GM12878 (cell line): ENCODE data around the gene GPC5. TPM values are rescaled to one million over a fixed set of nuclear protein-coding genes. Genes with fewer than 3 reads are reported as not detected.
"Not testable (repeated sequence)": the region's sequence is repeated elsewhere in the genome, so short reads cannot be mapped to it uniquely, and the experiment has no call there.

Experiments
- ATAC-seq: fragments of 200-7000 bp; cut with Tn5 transposase; 3 replicates; pipeline ENCODE4 v1.9.1; 2020; ENCODE audit warnings: mild to moderate bottlenecking, moderate library complexity
- BruUV-seq: library from RNA; stranded (reverse); fragments of 400-500 nt; replicated peaks from 2 replicates; lab custom pipeline; 2021; lab: Mats Ljungman, UMichigan
- CTCF ChIA-PET: fragments of 300-600 bp; sonication (Branson Sonifier 250); formaldehyde crosslinking; extraction: SDS; loops from one replicate; lab custom pipeline; 2021; ENCODE audit warnings: inconsistent platforms; lab: Yijun Ruan, JAX
- POLR2A ChIA-PET: fragments of 350-600 bp; formaldehyde crosslinking; extraction: SDS; loops from one replicate; lab custom pipeline; 2021; ENCODE audit warnings: inconsistent platforms; lab: Charles Lee
- RAD21 ChIA-PET: fragments of 300-600 bp; sonication (Branson Sonifier 250); formaldehyde crosslinking; loops from one replicate; lab custom pipeline; 2023; ENCODE audit warnings: antibody characterized with exemption; ENCODE audit not compliant: unreplicated experiment; lab: Charles Lee
- SMC1A ChIA-PET: fragments of 300-600 bp; sonication (Branson Sonifier 250); formaldehyde crosslinking; loops from one replicate; lab custom pipeline; 2023; ENCODE audit not compliant: unreplicated experiment, uncharacterized antibody; lab: Charles Lee
- DNase-seq: peaks from one replicate; pipeline ENCODE4 v3.0.0-alpha.2; 2011; ENCODE audit warnings: low read depth, low spot score
- FAIRE-seq: peaks from 3 replicates; lab custom pipeline; 2011; peaks lifted over from hg19 to GRCh38; lab: Jason Lieb, UNC
- H2AFZ ChIP-seq: 2 replicates; pipeline ENCODE4 v1.6.0; 2011; ENCODE audit warnings: low read depth, low read length, control low read depth; ENCODE audit not compliant: control insufficient read depth
- H3K27ac ChIP-seq: 2 replicates; pipeline ENCODE4 v1.5.1; 2011; ENCODE audit warnings: control low read depth; ENCODE audit not compliant: control insufficient read depth, insufficient read depth
- H3K27me3 ChIP-seq, 2 experiments: replicated peaks in 1 of 2; 2 replicates each; pipeline versions ENCODE4 v1.6.0 to v1.6.1; 2011; ENCODE audit warnings: low read length in 1 of 2; ENCODE audit not compliant: control insufficient read depth in 2 of 2, insufficient read depth in 2 of 2
- H3K36me3 ChIP-seq, 2 experiments: 2 replicates each; pipeline ENCODE4 v1.5.1; 2011; ENCODE audit warnings: low read length in 1 of 2; ENCODE audit not compliant: control insufficient read depth in 2 of 2, insufficient read depth in 2 of 2
- H3K4me1 ChIP-seq: 2 replicates; pipeline ENCODE4 v1.6.1; 2011; ENCODE audit warnings: mild to moderate bottlenecking, low read length, moderate library complexity, mixed read lengths; ENCODE audit not compliant: control insufficient read depth, insufficient read depth
- H3K4me2 ChIP-seq: 2 replicates; pipeline ENCODE4 v1.6.0; 2011; ENCODE audit warnings: control low read depth; ENCODE audit not compliant: control insufficient read depth, insufficient read depth
- H3K4me3 ChIP-seq: fragments of 200-600 bp; sonication (generic); 2 replicates; pipeline ENCODE4 v1.5.1; 2016
- H3K79me2 ChIP-seq: 2 replicates; pipeline ENCODE4 v1.6.0; 2011; ENCODE audit warnings: low read length; ENCODE audit not compliant: control insufficient read depth, insufficient read depth
- H3K9ac ChIP-seq: 2 replicates; pipeline ENCODE4 v1.8.0; 2011; ENCODE audit warnings: low read length, control low read depth, mixed read lengths; ENCODE audit not compliant: control insufficient read depth, insufficient read depth
- H3K9me3 ChIP-seq: replicated peaks from 3 replicates; pipeline ENCODE4 v1.5.1; 2011; ENCODE audit warnings: mild to moderate bottlenecking, low read length; ENCODE audit not compliant: control insufficient read depth, insufficient read depth
- H4K20me1 ChIP-seq: 2 replicates; pipeline ENCODE4 v1.6.0; 2011; ENCODE audit not compliant: control insufficient read depth, insufficient read depth
- HDAC6 ChIP-seq: fragments of 200-600 bp; sonication (generic); IDR thresholded peaks from one replicate; pipeline ENCODE4 v1.8.0; 2017; ENCODE audit warnings: antibody characterized with exemption; ENCODE audit not compliant: unreplicated experiment
- STAT1 ChIP-seq: fragments of 450-650 bp; conservative IDR thresholded peaks from 2 replicates; pipeline ENCODE4 v1.6.1; 2014; ENCODE audit warnings: antibody characterized with exemption, mild to moderate bottlenecking
- TCF7 ChIP-seq: IDR thresholded peaks from 2 replicates; pipeline ENCODE4 v1.6.1; 2014; ENCODE audit warnings: antibody characterized with exemption, borderline replicate concordance
- ZNF687 ChIP-seq: fragments of 450-650 bp; IDR thresholded peaks from 2 replicates; pipeline ENCODE4 v1.6.1; 2017; ENCODE audit warnings: mild to moderate bottlenecking, moderate library complexity
- in situ Hi-C: fragments of 300-500 bp; cut with MboI; formaldehyde crosslinking; loops from 9 replicates; pipeline ENCODE4 v1.14.3; 2018; ENCODE audit warnings: mixed read lengths
- intact Hi-C: fragments of 100-400 bp; cut with micrococcal nuclease; formaldehyde crosslinking; loops from one replicate; pipeline ENCODE4 v1.14.2; 2022; ENCODE audit not compliant: unreplicated experiment
- polyA plus RNA-seq, 11 experiments: library from polyadenylated mRNA; depleted of rRNA in 4 of 11; unstranded in 6 of 11; stranded (reverse) in 5 of 11; fragments of >200 nt; fragmentation: Nextera tagmentation in 4 of 11; fragmentation: Illumina TruSeq in 1 of 11; extraction: Ambion mirVana in 4 of 11; extraction: Trizol in 1 of 11; gene quantifications; 1 replicate in 1 of 11; 2 replicates in 10 of 11; pipeline versions ENCODE4 v1.2.1 to v1.2.3, GENCODE V29; 2011 to 2016; ENCODE audit warnings: inconsistent platforms in 2 of 11, missing spikeins in 2 of 11, low read depth in 1 of 11
- total RNA-seq, 4 experiments: library from RNA; depleted of rRNA in 3 of 4; stranded (reverse); fragments of >200 nt in 3 of 4; fragmentation: Illumina TruSeq in 1 of 4; extraction: Trizol in 1 of 4; gene quantifications; 2 replicates each; pipeline versions ENCODE4 v1.2.1 to v1.2.3, GENCODE V29; 2013 to 2021

GPC5 gene
- total and polyA plus RNA-seq, 10 of the 15 experiments (the other 5 are each of a cell fraction or from before 2014, with no cell fraction given), result 0.05 to 0.87 (median 0.44) TPM; not detected in 1

GRCh38 chr13:91896547-91896946, 498.1 kb downstream of the GPC5 start (continued):
- TF ChIP-seq STAT1 (no peak), ZNF687 (no peak), TCF7 (no peak), HDAC6 (no peak)

- BruUV-seq, ATAC-seq, H3K79me2 ChIP-seq, DNase-seq, H3K27me3 ChIP-seq, H3K27ac ChIP-seq, in situ Hi-C loops, H3K4me1 ChIP-seq, FAIRE-seq, H3K4me2 ChIP-seq, H3K4me3 ChIP-seq, H4K20me1 ChIP-seq, CTCF ChIA-PET, POLR2A ChIA-PET, intact Hi-C loops, H3K9ac ChIP-seq, RAD21 ChIA-PET, H3K36me3 ChIP-seq, H3K9me3 ChIP-seq, H2AFZ ChIP-seq: not testable (repeated sequence)
- SMC1A ChIA-PET, result interaction anchor here (1.0 kb wide), 1 partner anchor 12 kb away, joined by 4 read pairs; no protein-coding TSS in a partner anchor
Observed at GRCh38 chr13:91898986-91899385, 500.6 kb downstream of the GPC5 start.
